Muscle layer of colon (tissue), 2 donors: ENCODE measurements around the gene TEKT1.
"Not testable (repeated sequence)": the region's sequence is repeated elsewhere in the genome, so short reads cannot be mapped to it uniquely, and the experiment has no call there.

Experiments
- H3K27ac ChIP-seq: one replicate; pipeline ENCODE4 v1.7.0; 2013; ENCODE audit warnings: low read depth, mild to moderate bottlenecking, low read length, moderate library complexity
- H3K27me3 ChIP-seq, 2 donors: one replicate each; pipeline ENCODE4 v1.7.0; 2013; ENCODE audit warnings: low read length in 2 of 2, mild to moderate bottlenecking in 2 of 2; ENCODE audit not compliant: insufficient read depth in 2 of 2, control insufficient read depth in 1 of 2
- H3K36me3 ChIP-seq: one replicate; pipeline ENCODE4 v1.7.0; 2013; ENCODE audit warnings: mild to moderate bottlenecking, low read length; ENCODE audit not compliant: insufficient read depth
- H3K4me1 ChIP-seq: one replicate; pipeline ENCODE4 v1.7.0; 2013; ENCODE audit warnings: mild to moderate bottlenecking, low read length; ENCODE audit not compliant: insufficient read depth
- H3K4me3 ChIP-seq, 2 donors: one replicate each; pipeline ENCODE4 v1.7.0; 2013; ENCODE audit warnings: low read length in 2 of 2, low read depth in 1 of 2, mild to moderate bottlenecking in 1 of 2, moderate library complexity in 1 of 2
- H3K9ac ChIP-seq: one replicate; pipeline ENCODE4 v1.7.0; 2013; ENCODE audit warnings: low read length
- H3K9me3 ChIP-seq: one replicate; pipeline ENCODE4 v1.7.0; 2013; ENCODE audit warnings: mild to moderate bottlenecking, low read length
- donor health status: abdominal sarcoma.
- donor health status: Adenocarcinoma of cecum.

TEKT1 gene

GRCh38 chr17:6831661-6832263 is at the start of gene TEKT1:
TEKT1 (minus strand) TSS chr17:6831729; CDS start chr17:6830376, 1,353 bp downstream.
- Histone ChIP-seq H3K4me3 (peak within 1 kb of the TSS in 1 of 2 donors; percentile 6), H3K4me1 (no peaks in the 10 kb centered on the region), H3K27ac (no peak within 1 kb of the TSS), H3K9me3 (no peaks in the 10 kb centered on the region), H3K36me3 (no peaks in the 10 kb centered on the region), H3K27me3 (peaks cover 15 to 21% of the 10 kb centered on the region in 2 donors), H3K9ac (no peak within 1 kb of the TSS)

GRCh38 chr17:6879221-6879975 is 47.9 kb upstream of the TEKT1 start:
- H3K4me1 ChIP-seq, H3K9me3 ChIP-seq, H3K4me3 ChIP-seq, H3K9ac ChIP-seq, H3K27ac ChIP-seq, H3K27me3 ChIP-seq, H3K36me3 ChIP-seq: not testable (repeated sequence)

- H3K9ac ChIP-seq, H3K4me3 ChIP-seq, H3K27ac ChIP-seq, H3K4me1 ChIP-seq, H3K36me3 ChIP-seq, H3K9me3 ChIP-seq, H3K27me3 ChIP-seq: not testable (repeated sequence)
Measured at GRCh38 chr17:6875276-6875675, 43.7 kb upstream of the TEKT1 start.

- Histone ChIP-seq H3K4me1 (no peaks in the 10 kb centered on the region), H3K9ac (no peak overlapping the region), H3K9me3 (no peaks in the 10 kb centered on the region), H3K27me3 (no peaks in the 10 kb centered on the region), H3K4me3 (no peak overlapping the region), H3K27ac (no peak overlapping the region), H3K36me3 (no peaks in the 10 kb centered on the region)
Measured at GRCh38 chr17:6872936-6873335, 41.4 kb upstream of the TEKT1 start.

GRCh38 chr17:6870841-6871240 is 39.3 kb upstream of the TEKT1 start:
- no peaks in the 10 kb centered on the region for H3K36me3 ChIP-seq
- H3K27ac ChIP-seq: no peak overlapping the region
- H3K4me1 ChIP-seq: no peaks in the 10 kb centered on the region
- no peaks in the 10 kb centered on the region for H3K27me3 ChIP-seq
- H3K4me3 ChIP-seq: no peak overlapping the region
- no peaks in the 10 kb centered on the region for H3K9me3 ChIP-seq
- H3K9ac ChIP-seq: no peak overlapping the region

- Histone ChIP-seq H3K9ac (no peak overlapping the region), H3K27ac (no peak overlapping the region), H3K27me3 (no peaks in the 10 kb centered on the region), H3K4me3 (no peak overlapping the region), H3K36me3 (no peaks in the 10 kb centered on the region), H3K4me1 (no peaks in the 10 kb centered on the region), H3K9me3 (no peaks in the 10 kb centered on the region)
Measured at GRCh38 chr17:6868582-6868981, 37.1 kb upstream of the TEKT1 start.

- H3K36me3 ChIP-seq: no peaks in the 10 kb centered on the region
- H3K9ac ChIP-seq: no peak overlapping the region
- H3K4me3 ChIP-seq: no peak overlapping the region
- no peak overlapping the region for H3K27ac ChIP-seq
- H3K4me1 ChIP-seq: no peaks in the 10 kb centered on the region
- H3K9me3 ChIP-seq: no peaks in the 10 kb centered on the region
- H3K27me3 ChIP-seq: no peaks in the 10 kb centered on the region
Measured at GRCh38 chr17:6867849-6868248, 36.3 kb upstream of the TEKT1 start.

- no peak overlapping the region for H3K9ac ChIP-seq
- H3K4me1 ChIP-seq: no peaks in the 10 kb centered on the region
- H3K4me3 ChIP-seq: no peak overlapping the region
- H3K9me3 ChIP-seq: no peaks in the 10 kb centered on the region
- no peaks in the 10 kb centered on the region for H3K36me3 ChIP-seq
- no peaks in the 10 kb centered on the region for H3K27me3 ChIP-seq
- H3K27ac ChIP-seq: no peak overlapping the region
Measured at GRCh38 chr17:6862825-6863224, 31.3 kb upstream of the TEKT1 start.

- Histone ChIP-seq H3K27me3 (no peaks in the 10 kb centered on the region), H3K27ac (no peak overlapping the region), H3K36me3 (no peaks in the 10 kb centered on the region), H3K9me3 (no peaks in the 10 kb centered on the region), H3K4me1 (no peaks in the 10 kb centered on the region), H3K4me3 (no peak overlapping the region), H3K9ac (no peak overlapping the region)
Measured at GRCh38 chr17:6862122-6862521, 30.6 kb upstream of the TEKT1 start.

- Histone ChIP-seq H3K9ac (no peak overlapping the region), H3K36me3 (no peaks in the 10 kb centered on the region), H3K27ac (no peak overlapping the region), H3K4me1 (no peaks in the 10 kb centered on the region), H3K9me3 (no peaks in the 10 kb centered on the region), H3K4me3 (no peak overlapping the region), H3K27me3 (peaks cover 0 to 10% of the 10 kb centered on the region in 2 donors)
Measured at GRCh38 chr17:6857904-6858303, 26.4 kb upstream of the TEKT1 start.

GRCh38 chr17:6857336-6857735 is 25.8 kb upstream of the TEKT1 start:
- Histone ChIP-seq H3K9ac (no peak overlapping the region), H3K27ac (no peak overlapping the region), H3K9me3 (no peaks in the 10 kb centered on the region), H3K27me3 (peaks cover 0 to 10% of the 10 kb centered on the region in 2 donors), H3K36me3 (no peaks in the 10 kb centered on the region), H3K4me1 (no peaks in the 10 kb centered on the region), H3K4me3 (no peak overlapping the region)

- no peak overlapping the region for H3K27ac ChIP-seq
- peaks cover 0 to 10% of the 10 kb centered on the region in 2 donors for H3K27me3 ChIP-seq
- no peak overlapping the region for H3K4me3 ChIP-seq
- H3K36me3 ChIP-seq: no peaks in the 10 kb centered on the region
- no peaks in the 10 kb centered on the region for H3K4me1 ChIP-seq
- no peak overlapping the region for H3K9ac ChIP-seq
- no peaks in the 10 kb centered on the region for H3K9me3 ChIP-seq
Measured at GRCh38 chr17:6856051-6856450, 24.5 kb upstream of the TEKT1 start.
